Peyer's patch (tissue), 4 donors: Measurements from ENCODE around the gene IL17REL. TPM values are rescaled to one million over a fixed set of nuclear protein-coding genes. Genes with fewer than 3 reads are reported as not detected.
A peak's percentile ranks its signal among the peaks of the same experiment; 100 is the strongest.
"Not testable (repeated sequence)": the region's sequence is repeated elsewhere in the genome, so short reads cannot be mapped to it uniquely, and the experiment has no call there.

Source experiments
- DNase-seq, 3 donors: peaks; one replicate each; pipeline ENCODE4 v3.0.0-alpha.2; 2017 to 2019
- H3K27ac ChIP-seq, 4 donors: fragments of 200-600 bp; sonication (generic); one replicate each; pipeline ENCODE4 v1.5.1; 2016 to 2019
- H3K27me3 ChIP-seq, 2 donors: fragments of 200-600 bp; sonication (generic); one replicate each; pipeline ENCODE4 v1.5.1; 2019
- H3K36me3 ChIP-seq, 3 donors: fragments of 200-600 bp; sonication (generic); one replicate each; pipeline ENCODE4 v1.5.1; 2016 to 2019
- H3K4me1 ChIP-seq, 4 donors: fragments of 200-600 bp; sonication (generic); one replicate each; pipeline ENCODE4 v1.5.1; 2016 to 2019
- H3K4me3 ChIP-seq, 4 donors: fragments of 200-600 bp; sonication (generic); 1 replicate in 3 of 4; 2 replicates in 1 of 4; pipeline ENCODE4 v1.5.1; 2016 to 2019; ENCODE audit warnings: mild to moderate bottlenecking in 1 of 4
- H3K9me3 ChIP-seq, 4 donors: fragments of 200-600 bp; sonication (generic); one replicate each; pipeline ENCODE4 v1.5.1; 2016 to 2019; ENCODE audit warnings: mild to moderate bottlenecking in 1 of 4
- CTCF ChIP-seq, 6 experiments: fragments of 450-650 bp in 4 of 6; fragments of 200-600 bp in 2 of 6; sonication (generic) in 1 of 6; IDR thresholded peaks; one replicate each; pipeline ENCODE4 v1.5.1; 2017 to 2019; ENCODE audit warnings: antibody characterized with exemption in 6 of 6, mild to moderate bottlenecking in 3 of 6, moderate library complexity in 1 of 6
- POLR2A ChIP-seq, 2 donors: fragments of 450-650 bp; IDR thresholded peaks; one replicate each; pipeline ENCODE4 v1.5.1; 2017; ENCODE audit warnings: antibody characterized with exemption in 2 of 2, mild to moderate bottlenecking in 2 of 2, moderate library complexity in 2 of 2
- total RNA-seq, 4 donors: library from RNA; depleted of rRNA; stranded (reverse); fragments of >200 nt; gene quantifications; one replicate each; pipeline ENCODE4 v1.1.0, GENCODE V29; 2016

Gene IL17REL
- total RNA-seq, 4 donors from 2014 or later = 1.1 to 2.3 (median 1.2) TPM; not detected in 1

GRCh38 chr22:49986325-49986724 lies 26.2 kb downstream of the IL17REL start:
- Histone ChIP-seq H3K27ac (no peak overlapping the region), H3K4me1 (peaks cover 0 to 10% (median 6%) of the 10 kb centered on the region in 4 donors), H3K36me3 (no peaks in the 10 kb centered on the region), H3K27me3 (peaks cover 0 to 13% of the 10 kb centered on the region in 2 donors), H3K9me3 (peaks cover 0 to 11% (median 6%) of the 10 kb centered on the region in 4 donors), H3K4me3 (no peak overlapping the region)
- TF ChIP-seq CTCF (IDR thresholded peaks at IDR 0.05) (no peak), POLR2A (IDR thresholded peaks at IDR 0.05) (no peak)
- no peak for DNase-seq

- H3K4me1 ChIP-seq = peaks cover 0 to 10% (median 6%) of the 10 kb centered on the region in 4 donors
- no peaks in the 10 kb centered on the region for H3K36me3 ChIP-seq
- peak in 4 of 6 experiments; percentile 15 to 34 (median 28) for TF ChIP-seq CTCF (IDR thresholded peaks at IDR 0.05)
- TF ChIP-seq POLR2A (IDR thresholded peaks at IDR 0.05) = no peak
- peaks cover 0 to 7% (median 4%) of the 10 kb centered on the region in 4 donors for H3K9me3 ChIP-seq
- no peak overlapping the region for H3K27ac ChIP-seq
- peaks cover 0 to 13% of the 10 kb centered on the region in 2 donors for H3K27me3 ChIP-seq
- peak in 2 of 3 donors; percentile 49 to 52 for DNase-seq
- H3K4me3 ChIP-seq = peak overlapping the region in 3 of 4 donors; percentile 29 to 40 (median 31)
Observed at GRCh38 chr22:49983148-49984042, 29.2 kb downstream of the IL17REL start.

GRCh38 chr22:49981799-49982198 lies 30.8 kb downstream of the IL17REL start:
- H3K27ac ChIP-seq, H3K4me3 ChIP-seq, H3K36me3 ChIP-seq, H3K9me3 ChIP-seq, DNase-seq: not testable (repeated sequence)
- H3K4me1 ChIP-seq = peaks cover 0 to 10% (median 6%) of the 10 kb centered on the region in 4 donors
- peaks cover 0 to 13% of the 10 kb centered on the region in 2 donors for H3K27me3 ChIP-seq

- H3K36me3 ChIP-seq = no peaks in the 10 kb centered on the region
- peaks cover 0 to 13% of the 10 kb centered on the region in 2 donors for H3K27me3 ChIP-seq
- peak in 1 of 3 donors; percentile 81 for DNase-seq
- TF ChIP-seq POLR2A (IDR thresholded peaks at IDR 0.05) (no peak), CTCF (IDR thresholded peaks at IDR 0.05) (peak; percentile 40 to 79 (median 68))
- H3K4me1 ChIP-seq = peaks cover 0 to 18% (median 9%) of the 10 kb centered on the region in 4 donors
- peaks cover 0 to 5% (median 0%) of the 10 kb centered on the region in 4 donors for H3K9me3 ChIP-seq
- no peak overlapping the region for H3K27ac ChIP-seq
- no peak overlapping the region for H3K4me3 ChIP-seq
Observed at GRCh38 chr22:49979587-49980264, 32.8 kb downstream of the IL17REL start.

GRCh38 chr22:49977578-49977977 lies 35.0 kb downstream of the IL17REL start:
- Histone ChIP-seq H3K27ac (no peak overlapping the region), H3K4me1 (peaks cover 0 to 8% (median 3%) of the 10 kb centered on the region in 4 donors), H3K9me3 (peaks cover 0 to 5% (median 0%) of the 10 kb centered on the region in 4 donors), H3K4me3 (no peak overlapping the region), H3K27me3 (no peaks in the 10 kb centered on the region), H3K36me3 (no peaks in the 10 kb centered on the region)
- TF ChIP-seq POLR2A (IDR thresholded peaks at IDR 0.05) (no peak), CTCF (IDR thresholded peaks at IDR 0.05) (no peak)
- DNase-seq = peak in 2 of 3 donors; percentile 15 to 39
